Right atrium auricular region (tissue), 2 donors: ENCODE results near the gene AAGAB. TPM values are rescaled to one million over a fixed set of nuclear protein-coding genes. Genes with fewer than 3 reads are reported as not detected.
A peak's percentile ranks its signal among the peaks of the same experiment; 100 is the strongest.

Source experiments
- DNase-seq: peaks from one replicate; pipeline ENCODE4 v3.0.0-alpha.2; 2019; ENCODE audit warnings: low spot score
- H3K27ac ChIP-seq, 2 donors: fragments of 200-600 bp; sonication (generic); 1 replicate in 1 of 2; 2 replicates in 1 of 2; pipeline ENCODE4 v1.5.1; 2016 to 2019
- H3K27me3 ChIP-seq, 2 donors: fragments of 200-600 bp; sonication (generic); one replicate each; pipeline versions ENCODE4 v1.5.1 to v1.6.0; 2017 to 2019
- H3K36me3 ChIP-seq: fragments of 200-600 bp; sonication (generic); one replicate; pipeline ENCODE4 v1.5.1; 2016
- H3K4me1 ChIP-seq, 2 donors: fragments of 200-600 bp; sonication (generic); one replicate each; pipeline versions ENCODE4 v1.5.1 to v1.6.0; 2017 to 2019
- H3K4me3 ChIP-seq, 2 donors: fragments of 200-600 bp; sonication (generic); 1 replicate in 1 of 2; 2 replicates in 1 of 2; pipeline ENCODE4 v1.5.1; 2017 to 2019; ENCODE audit warnings: mild to moderate bottlenecking in 1 of 2, moderate library complexity in 1 of 2
- H3K9me3 ChIP-seq, 2 donors: fragments of 200-600 bp; sonication (generic); one replicate each; pipeline ENCODE4 v1.5.1; 2019
- CTCF ChIP-seq, 2 donors: fragments of 200-600 bp; sonication (generic); IDR thresholded peaks; one replicate each; pipeline ENCODE4 v1.5.1; 2019; ENCODE audit warnings: antibody characterized with exemption in 2 of 2
- total RNA-seq, 2 donors: library from RNA; depleted of rRNA; stranded (reverse); fragments of >200 nt; gene quantifications; one replicate each; pipeline ENCODE4 v1.1.0, GENCODE V29; 2016

AAGAB gene
- total RNA-seq, result 10 to 100 TPM; 12.6 to 20.4 TPM

DNA sequence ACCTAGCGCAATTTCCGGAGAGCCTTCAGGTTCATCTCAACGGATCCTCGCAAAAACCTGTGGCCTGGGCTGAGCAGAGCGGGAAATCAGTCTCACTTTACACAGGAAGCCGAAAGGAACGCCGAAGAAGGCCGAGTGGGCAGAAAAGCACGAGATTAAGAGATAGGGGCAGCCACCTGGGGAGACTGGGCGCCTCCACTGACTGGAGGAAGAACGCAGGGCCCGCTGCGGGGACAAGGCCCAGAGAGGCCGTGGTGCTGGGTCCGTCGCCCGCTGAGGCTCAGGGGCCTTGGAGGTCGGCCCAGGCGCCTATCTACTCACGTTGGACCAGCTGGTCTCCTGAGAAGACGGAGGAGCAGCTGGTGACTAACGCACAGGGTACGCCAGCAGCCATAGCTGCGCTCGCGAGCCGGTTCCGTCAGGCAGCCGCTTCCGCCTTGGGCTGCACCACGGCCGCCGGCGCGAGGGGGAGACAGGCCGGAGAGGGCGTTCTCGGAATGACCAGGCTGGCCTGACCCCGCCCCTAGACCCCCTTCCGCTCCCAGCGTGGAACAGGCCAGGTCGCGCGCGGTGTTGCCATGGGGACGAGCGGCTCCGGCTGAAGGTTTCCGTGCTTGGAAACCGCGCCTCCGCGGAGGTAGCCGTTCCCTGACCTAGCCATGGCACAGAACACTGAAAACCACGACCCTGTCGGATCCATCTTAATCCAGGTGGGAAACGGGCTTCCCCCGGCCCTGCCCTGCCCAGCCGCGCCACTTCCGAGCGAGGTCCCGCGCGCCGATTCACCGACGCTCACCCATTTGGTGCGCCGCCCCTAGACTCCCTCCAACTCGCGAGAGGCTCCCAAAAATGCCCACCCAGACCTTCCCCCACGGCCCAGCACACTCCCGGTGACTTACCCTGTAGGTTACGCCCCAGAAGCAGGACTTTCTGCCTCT lies at the start of gene AAGAB, which contains the start of gene IQCH:
Gene AAGAB (minus strand): TSS at position 424 of the 938 bp plus-strand sequence. CDS start 30 bp downstream, at position 394.
Gene IQCH (plus strand): TSS at position 549 of the 938 bp plus-strand sequence. CDS start 111 bp downstream, at position 660.
- H3K4me1 ChIP-seq, result peaks cover 0 to 11% of the 10 kb centered on the region in 2 donors
- peak in 1 of 2 donors; percentile 14 for TF ChIP-seq CTCF (IDR thresholded peaks at IDR 0.05)
- DNase-seq, result peak; percentile 98
- H3K27ac ChIP-seq, result peak within 1 kb of the TSS; percentile 83 to 87
- H3K27me3 ChIP-seq, result no peaks in the 10 kb centered on the region
- no peaks in the 10 kb centered on the region for H3K9me3 ChIP-seq
- peak within 1 kb of the TSS; percentile 84 to 94 for H3K4me3 ChIP-seq
- no peaks in the 10 kb centered on the region for H3K36me3 ChIP-seq

- Histone ChIP-seq H3K9me3 (no peaks in the 10 kb centered on the region), H3K4me3 (no peak overlapping the region), H3K27ac (no peak overlapping the region), H3K4me1 (no peaks in the 10 kb centered on the region), H3K36me3 (no peaks in the 10 kb centered on the region), H3K27me3 (no peaks in the 10 kb centered on the region)
- TF ChIP-seq CTCF (IDR thresholded peaks at IDR 0.05), result peak; percentile 28 to 62
- DNase-seq, result no peak
Observed at GRCh38 chr15:67303490-67304363, 49.3 kb upstream of the AAGAB start.

DNA sequence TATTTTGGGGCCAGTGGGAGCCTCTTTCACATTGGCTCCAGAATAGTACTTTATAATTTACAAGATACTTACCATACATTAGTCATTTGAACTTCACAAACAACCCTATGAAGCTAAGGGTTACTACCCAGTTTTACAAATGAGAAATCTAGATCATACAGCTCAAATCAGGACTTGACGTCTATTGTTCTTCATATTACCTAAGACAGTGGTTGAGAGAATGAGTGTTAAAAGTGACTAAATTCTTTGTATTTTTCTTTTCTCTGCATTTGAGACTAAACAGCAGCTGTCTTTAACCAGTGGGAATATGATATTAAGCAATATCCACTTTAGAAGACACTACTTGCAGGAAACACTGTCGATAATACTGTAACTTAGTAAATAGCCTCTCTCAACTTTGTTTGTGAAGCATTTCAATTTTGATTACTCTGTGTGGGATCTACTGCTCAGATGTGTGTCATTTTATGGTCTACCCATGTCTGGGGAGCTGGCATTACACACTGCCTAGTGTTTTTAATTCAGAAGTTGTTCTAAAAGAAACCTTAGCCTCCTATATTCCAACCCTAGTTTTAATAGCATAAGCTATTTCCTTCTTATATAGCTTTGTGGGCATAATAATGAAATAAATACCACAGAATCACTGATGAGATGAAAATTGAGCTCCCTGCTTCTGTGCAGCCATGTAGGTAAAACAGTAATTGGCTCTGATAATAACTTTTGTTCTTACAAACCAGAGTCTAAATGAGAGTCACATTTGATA lies 46.0 kb upstream of the AAGAB start:
- Histone ChIP-seq H3K9me3 (no peaks in the 10 kb centered on the region), H3K4me3 (no peak overlapping the region), H3K36me3 (no peaks in the 10 kb centered on the region), H3K4me1 (no peaks in the 10 kb centered on the region), H3K27ac (no peak overlapping the region), H3K27me3 (no peaks in the 10 kb centered on the region)
- no peak for DNase-seq
- no peak for TF ChIP-seq CTCF (IDR thresholded peaks at IDR 0.05)

GRCh38 chr15:67296684-67297083 lies 42.2 kb upstream of the AAGAB start:
- Histone ChIP-seq H3K36me3 (no peaks in the 10 kb centered on the region), H3K27me3 (no peaks in the 10 kb centered on the region), H3K9me3 (no peaks in the 10 kb centered on the region), H3K27ac (no peak overlapping the region), H3K4me1 (no peaks in the 10 kb centered on the region), H3K4me3 (no peak overlapping the region)
- TF ChIP-seq CTCF (IDR thresholded peaks at IDR 0.05), result no peak
- no peak for DNase-seq

GRCh38 chr15:67296188-67296587 lies 41.7 kb upstream of the AAGAB start:
- TF ChIP-seq CTCF (IDR thresholded peaks at IDR 0.05), result no peak
- no peak for DNase-seq
- Histone ChIP-seq H3K4me1 (no peaks in the 10 kb centered on the region), H3K27me3 (no peaks in the 10 kb centered on the region), H3K27ac (no peak overlapping the region), H3K36me3 (no peaks in the 10 kb centered on the region), H3K4me3 (no peak overlapping the region), H3K9me3 (no peaks in the 10 kb centered on the region)
